Measurements from ENCODE around the gene SLC22A7. TPM values are rescaled to one million over a fixed set of nuclear protein-coding genes. Genes with fewer than 3 reads are reported as not detected.

Gene SLC22A7
- polyA plus RNA-seq, 1 donor from 2014 or later = 2.3 TPM

- no peak for TF ChIP-seq EP300 (conservative IDR thresholded peaks at IDR 0.05; ENCODE audit: poor library complexity, severe bottlenecking)
- TF ChIP-seq CTCF (IDR thresholded peaks at IDR 0.05; ENCODE audit: poor library complexity, severe bottlenecking) = no peak
- no peak for TF ChIP-seq TAF1 (IDR thresholded peaks at IDR 0.05; ENCODE audit: low read depth)
- no peak for TF ChIP-seq SMC3 (conservative IDR thresholded peaks at IDR 0.05; ENCODE audit: poor library complexity)
- Histone ChIP-seq H3K27ac (ENCODE audit: low read length) (no peak overlapping the region), H3K79me2 (replicated peaks; ENCODE audit: insufficient read depth, low read length) (no peaks in the 10 kb centered on the region), H3K36me3 (ENCODE audit: insufficient read depth, low read length) (no peaks in the 10 kb centered on the region), H3K4me2 (ENCODE audit: low read length) (no peak overlapping the region), H3F3A (ENCODE audit: insufficient read depth, low read length, poor library complexity, severe bottlenecking) (no peaks in the 10 kb centered on the region), H3K9me2 (ENCODE audit: insufficient read depth, low read length) (no peaks in the 10 kb centered on the region), H4K20me1 (ENCODE audit: insufficient read depth) (no peaks in the 10 kb centered on the region), H3K4me3 (ENCODE audit: low read length) (no peak overlapping the region), H3K9me3 (ENCODE audit: low read length) (no peaks in the 10 kb centered on the region), H3K9ac (ENCODE audit: low read length) (no peak overlapping the region), H2AFZ (ENCODE audit: low read depth, low read length) (no peak overlapping the region), H3K27me3 (ENCODE audit: insufficient read depth, low read depth, low read length) (no peaks in the 10 kb centered on the region)
These were observed 20.0 kb downstream of the SLC22A7 start for GRCh38 chr6:43318011-43318410.

DNA sequence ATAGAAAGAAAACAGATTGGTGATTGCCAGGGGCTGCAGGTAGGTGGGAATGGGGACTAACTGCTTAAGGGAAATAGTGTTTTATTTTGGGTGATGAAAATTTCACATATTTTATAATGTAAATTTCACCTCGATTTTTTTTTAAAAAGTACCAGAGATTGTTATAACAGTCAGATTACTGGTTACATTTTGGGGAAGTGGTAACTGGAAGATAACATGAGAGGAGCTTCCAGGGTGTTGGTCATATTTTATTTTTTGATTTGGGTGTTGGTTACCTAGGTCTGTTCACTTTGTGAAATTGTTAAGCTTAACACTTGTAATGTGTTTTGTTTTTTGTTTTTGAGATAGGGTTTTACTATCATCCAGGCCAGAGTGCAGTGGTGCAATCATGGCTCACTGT lies 27.8 kb downstream of the SLC22A7 start:
- TF ChIP-seq EZH2 (IDR thresholded peaks at IDR 0.05; ENCODE audit: borderline replicate concordance, insufficient read depth, low read length, poor library complexity, severe bottlenecking) (no peak), POLR2AphosphoS5 (IDR thresholded peaks at IDR 0.05) (no peak), RAD21 (conservative IDR thresholded peaks at IDR 0.05) (no peak), SMC3 (conservative IDR thresholded peaks at IDR 0.05; ENCODE audit: poor library complexity) (no peak)
- Histone ChIP-seq H3F3A (ENCODE audit: insufficient read depth, low read length, poor library complexity, severe bottlenecking) (no peaks in the 10 kb centered on the region), H3K4me3 (ENCODE audit: low read length) (no peak overlapping the region)

DNA sequence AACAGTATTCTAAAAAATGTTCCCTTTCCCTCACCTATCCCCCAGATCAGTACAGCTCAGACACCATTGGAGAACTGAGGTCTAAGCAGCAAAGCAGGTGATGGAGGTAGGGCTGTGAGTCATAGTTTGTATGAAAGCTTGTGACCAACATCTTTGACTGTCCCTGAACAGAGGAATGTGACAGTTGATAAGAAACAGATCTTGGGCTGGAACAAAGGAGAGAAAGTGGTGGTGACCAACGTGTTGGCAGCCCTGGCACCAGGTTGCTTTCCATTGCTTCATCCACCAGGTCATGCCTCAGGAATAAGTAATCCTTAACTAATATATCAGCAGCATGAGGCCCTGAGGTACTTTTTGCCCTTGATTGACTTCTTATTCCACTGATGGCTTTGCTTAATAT lies 30.5 kb downstream of the SLC22A7 start:
- TF ChIP-seq TAF1 (IDR thresholded peaks at IDR 0.05; ENCODE audit: low read depth) = no peak
- no peak for TF ChIP-seq EP300 (conservative IDR thresholded peaks at IDR 0.05; ENCODE audit: poor library complexity, severe bottlenecking)
- TF ChIP-seq CTCF (IDR thresholded peaks at IDR 0.05; ENCODE audit: poor library complexity, severe bottlenecking) = no peak
- TF ChIP-seq RAD21 (conservative IDR thresholded peaks at IDR 0.05) = no peak
- no peak for TF ChIP-seq REST (IDR thresholded peaks at IDR 0.05; ENCODE audit: borderline replicate concordance)
- no peak for TF ChIP-seq SMC3 (conservative IDR thresholded peaks at IDR 0.05; ENCODE audit: poor library complexity)
- TF ChIP-seq EZH2 (IDR thresholded peaks at IDR 0.05; ENCODE audit: borderline replicate concordance, insufficient read depth, low read length, poor library complexity, severe bottlenecking) = no peak
- TF ChIP-seq MXI1 (conservative IDR thresholded peaks at IDR 0.05; ENCODE audit: poor library complexity, severe bottlenecking) = no peak
- no peak for TF ChIP-seq POLR2AphosphoS5 (IDR thresholded peaks at IDR 0.05)
- Histone ChIP-seq H3K27ac (ENCODE audit: low read length) (no peak overlapping the region), H3K4me3 (ENCODE audit: low read length) (no peak overlapping the region), H2AFZ (ENCODE audit: low read depth, low read length) (no peak overlapping the region), H4K20me1 (ENCODE audit: insufficient read depth) (no peaks in the 10 kb centered on the region), H3K4me2 (ENCODE audit: low read length) (no peak overlapping the region), H3F3A (ENCODE audit: insufficient read depth, low read length, poor library complexity, severe bottlenecking) (no peaks in the 10 kb centered on the region), H3K36me3 (ENCODE audit: insufficient read depth, low read length) (peaks cover 6% of the 10 kb centered on the region), H3K79me2 (replicated peaks; ENCODE audit: insufficient read depth, low read length) (no peaks in the 10 kb centered on the region), H3K9me2 (ENCODE audit: insufficient read depth, low read length) (no peaks in the 10 kb centered on the region), H3K27me3 (ENCODE audit: insufficient read depth, low read depth, low read length) (no peaks in the 10 kb centered on the region), H3K9ac (ENCODE audit: low read length) (no peak overlapping the region), H3K9me3 (ENCODE audit: low read length) (no peaks in the 10 kb centered on the region)

More for the DNA sequence above, 27.8 kb downstream of the SLC22A7 start:
- Histone ChIP-seq H3K9me2 (ENCODE audit: insufficient read depth, low read length) (no peaks in the 10 kb centered on the region), H4K20me1 (ENCODE audit: insufficient read depth) (no peaks in the 10 kb centered on the region), H3K36me3 (ENCODE audit: insufficient read depth, low read length) (peaks cover 1% of the 10 kb centered on the region), H3K4me2 (ENCODE audit: low read length) (no peak overlapping the region), H3K9me3 (ENCODE audit: low read length) (no peaks in the 10 kb centered on the region), H3K79me2 (replicated peaks; ENCODE audit: insufficient read depth, low read length) (no peaks in the 10 kb centered on the region), H3K9ac (ENCODE audit: low read length) (no peak overlapping the region), H3K27me3 (ENCODE audit: insufficient read depth, low read depth, low read length) (no peaks in the 10 kb centered on the region), H3K27ac (ENCODE audit: low read length) (no peak overlapping the region), H2AFZ (ENCODE audit: low read depth, low read length) (no peak overlapping the region)

Measured in neural cell (in vitro differentiated cells).